ENCODE measurements around the gene HLA-DMA.

The HLA-DMA gene

DNA sequence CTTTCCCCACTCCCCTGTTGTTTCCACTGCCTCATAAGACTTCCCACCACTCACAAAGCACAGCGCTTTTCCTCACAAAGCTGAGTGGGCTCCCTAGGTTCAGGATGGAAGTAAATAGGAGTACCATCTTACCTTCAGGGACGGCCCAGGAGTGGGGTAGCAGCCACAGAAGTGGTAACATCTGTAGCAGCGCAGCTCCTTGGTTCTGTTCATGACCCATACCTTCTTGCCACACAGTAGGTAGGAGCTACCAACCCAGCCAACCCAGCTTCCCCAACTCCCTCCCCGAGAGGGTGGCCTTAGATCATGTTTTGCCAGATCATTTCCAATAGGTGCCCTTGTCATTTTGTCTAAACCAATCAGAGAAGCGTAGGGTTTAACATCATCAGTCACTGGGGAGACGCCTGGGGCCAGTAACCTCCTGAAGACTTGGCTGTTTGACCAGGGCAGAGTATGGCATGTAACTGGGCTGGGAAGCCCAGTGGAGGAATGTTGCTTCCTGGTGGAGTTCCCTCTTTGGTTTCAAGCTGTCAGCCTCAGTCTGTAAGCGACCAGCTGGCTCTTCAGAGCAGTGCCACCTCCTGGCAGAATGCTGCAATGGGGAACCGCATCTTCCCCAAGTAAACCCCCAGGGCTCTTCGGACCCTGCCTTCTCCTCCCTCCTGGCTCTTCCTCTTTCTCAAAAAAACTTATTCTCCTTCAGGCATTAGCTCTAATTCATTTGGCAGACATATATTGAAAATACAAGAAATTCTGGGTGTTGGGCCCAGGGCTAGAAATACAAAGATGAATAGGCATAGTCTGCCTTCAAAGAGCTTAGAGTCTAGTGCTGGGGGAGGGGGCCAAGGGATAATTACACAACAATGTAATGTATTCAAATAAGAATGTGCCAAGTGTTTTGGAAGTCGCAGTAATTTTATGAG is at the start of gene HLA-DMA:
Gene HLA-DMA, minus strand, starts transcription at position 281 of the 923 bp plus-strand sequence. Its CDS starts 61 bp downstream, at position 220.
- no peak within 1 kb of the TSS for H3K27ac ChIP-seq
- TF ChIP-seq, protein P1, sequence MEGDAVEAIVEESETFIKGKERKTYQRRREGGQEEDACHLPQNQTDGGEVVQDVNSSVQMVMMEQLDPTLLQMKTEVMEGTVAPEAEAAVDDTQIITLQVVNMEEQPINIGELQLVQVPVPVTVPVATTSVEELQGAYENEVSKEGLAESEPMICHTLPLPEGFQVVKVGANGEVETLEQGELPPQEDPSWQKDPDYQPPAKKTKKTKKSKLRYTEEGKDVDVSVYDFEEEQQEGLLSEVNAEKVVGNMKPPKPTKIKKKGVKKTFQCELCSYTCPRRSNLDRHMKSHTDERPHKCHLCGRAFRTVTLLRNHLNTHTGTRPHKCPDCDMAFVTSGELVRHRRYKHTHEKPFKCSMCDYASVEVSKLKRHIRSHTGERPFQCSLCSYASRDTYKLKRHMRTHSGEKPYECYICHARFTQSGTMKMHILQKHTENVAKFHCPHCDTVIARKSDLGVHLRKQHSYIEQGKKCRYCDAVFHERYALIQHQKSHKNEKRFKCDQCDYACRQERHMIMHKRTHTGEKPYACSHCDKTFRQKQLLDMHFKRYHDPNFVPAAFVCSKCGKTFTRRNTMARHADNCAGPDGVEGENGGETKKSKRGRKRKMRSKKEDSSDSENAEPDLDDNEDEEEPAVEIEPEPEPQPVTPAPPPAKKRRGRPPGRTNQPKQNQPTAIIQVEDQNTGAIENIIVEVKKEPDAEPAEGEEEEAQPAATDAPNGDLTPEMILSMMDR (conservative IDR thresholded peaks at IDR 0.05) = peak; percentile 65

DNA sequence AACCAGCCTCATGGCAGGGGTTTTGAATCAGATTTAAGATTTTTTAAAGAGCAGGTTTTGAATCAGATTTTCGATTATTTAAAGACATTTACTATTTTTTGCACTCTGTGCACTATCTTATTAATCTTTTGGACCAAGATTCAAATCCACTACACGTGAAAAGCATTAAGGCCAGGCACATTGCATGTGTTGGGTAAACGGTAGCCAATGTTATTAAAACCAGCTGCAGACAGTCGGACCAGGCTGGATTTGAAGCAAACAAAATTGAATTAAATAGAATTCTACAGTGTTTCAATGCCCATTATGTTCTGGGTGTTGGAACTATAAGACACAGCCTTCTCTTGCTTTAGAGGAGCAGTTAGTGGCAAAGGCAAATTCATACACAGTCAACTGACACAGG is 48.8 kb upstream of the HLA-DMA start:
- no peak overlapping the region for H3K27ac ChIP-seq
- TF ChIP-seq, protein P1 (conservative IDR thresholded peaks at IDR 0.05) = no peak

DNA sequence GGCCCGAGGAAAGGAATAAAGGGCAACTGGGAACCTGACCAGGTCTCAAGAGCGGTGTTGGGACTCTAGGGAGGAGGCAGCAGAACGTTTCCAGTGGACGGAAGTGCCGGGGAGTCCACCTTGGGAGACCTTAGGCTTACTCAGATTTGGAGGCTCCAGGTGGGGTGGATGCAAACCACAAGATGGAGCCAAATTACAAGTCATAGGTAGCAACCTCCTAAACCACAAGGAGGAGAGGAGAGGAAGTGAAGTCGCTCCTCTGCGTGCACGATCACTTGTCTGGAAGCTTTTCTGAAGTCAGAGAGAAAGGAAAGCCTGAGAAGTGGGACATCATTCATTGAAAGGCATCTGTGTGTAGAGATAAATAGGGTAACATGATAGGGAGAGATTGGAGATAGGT is 47.2 kb upstream of the HLA-DMA start:
- TF ChIP-seq, protein P1 (conservative IDR thresholded peaks at IDR 0.05) = peak; percentile 50

DNA sequence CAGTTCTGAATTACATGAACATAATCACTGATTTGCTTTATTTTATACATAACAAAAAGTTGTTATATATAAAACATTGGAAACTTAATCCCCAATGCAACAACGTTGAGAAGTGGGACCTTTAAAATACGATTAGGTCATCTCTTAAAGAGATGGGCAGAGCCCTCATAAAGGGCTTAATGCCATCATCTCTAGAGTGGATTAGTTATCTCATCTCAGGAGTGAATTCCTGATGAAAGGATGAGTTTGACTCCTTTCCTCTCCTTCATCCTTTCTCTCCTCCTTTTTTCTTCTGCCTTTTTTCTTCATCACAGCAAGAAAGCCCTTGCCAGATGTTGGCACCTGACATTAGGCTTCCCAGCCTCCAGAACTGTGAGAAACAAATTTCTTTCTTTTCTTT is 42.6 kb upstream of the HLA-DMA start:
- no peak overlapping the region for H3K27ac ChIP-seq
- TF ChIP-seq, protein P1 (conservative IDR thresholded peaks at IDR 0.05) = no peak

More for the DNA sequence above, 47.2 kb upstream of the HLA-DMA start:
- H3K27ac ChIP-seq = no peak overlapping the region

DNA sequence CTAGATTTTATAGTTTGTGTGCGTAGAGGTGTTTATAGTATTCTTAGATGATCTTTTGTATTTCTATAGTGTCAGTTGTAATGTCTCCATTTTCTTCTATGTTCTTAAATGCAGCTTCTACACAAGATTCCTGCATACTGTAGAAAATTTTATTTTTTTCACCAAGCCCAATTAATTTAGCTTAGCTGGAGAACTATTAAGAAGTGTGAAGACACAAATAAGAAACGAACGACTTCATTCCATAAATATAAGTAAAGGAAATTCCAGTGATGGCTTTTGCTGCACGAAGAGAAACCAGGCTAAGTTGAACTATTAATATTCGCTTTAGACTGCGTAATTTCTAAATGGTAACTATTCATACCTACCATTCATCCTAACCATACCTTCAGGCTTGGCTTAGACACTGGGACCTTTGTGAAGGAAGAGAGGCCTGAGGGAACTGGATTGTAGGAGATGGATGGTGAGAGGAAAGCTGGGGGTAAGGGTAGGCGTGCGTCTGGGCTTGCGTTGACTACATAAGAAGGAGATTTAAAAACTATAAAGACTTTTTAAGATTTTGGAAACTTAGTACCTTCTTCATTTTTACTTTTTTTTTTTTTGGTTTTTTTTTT is 40.6 kb upstream of the HLA-DMA start:
- no peak overlapping the region for H3K27ac ChIP-seq
- TF ChIP-seq, protein P1 (conservative IDR thresholded peaks at IDR 0.05) = no peak

DNA sequence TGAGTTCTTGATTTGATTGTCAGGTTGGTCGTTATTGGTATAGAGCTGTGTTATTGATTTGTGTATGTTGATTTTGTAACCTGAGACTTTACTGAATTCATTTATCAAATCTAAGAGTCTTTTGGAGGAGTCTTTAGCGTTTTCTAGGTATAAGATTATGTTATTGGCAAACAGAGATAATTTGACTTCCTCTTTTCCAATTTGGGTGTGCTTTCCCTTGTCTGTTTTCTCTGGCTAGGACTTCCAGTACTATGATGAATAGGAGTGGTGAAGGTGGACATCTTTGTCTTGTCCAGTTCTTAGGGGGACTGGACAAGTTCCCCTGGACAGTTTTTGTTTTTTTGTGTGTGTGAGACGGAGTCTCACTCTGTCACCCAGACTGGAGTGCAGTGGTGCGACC is 39.1 kb upstream of the HLA-DMA start:
- TF ChIP-seq, protein P1 (conservative IDR thresholded peaks at IDR 0.05) = no peak

DNA sequence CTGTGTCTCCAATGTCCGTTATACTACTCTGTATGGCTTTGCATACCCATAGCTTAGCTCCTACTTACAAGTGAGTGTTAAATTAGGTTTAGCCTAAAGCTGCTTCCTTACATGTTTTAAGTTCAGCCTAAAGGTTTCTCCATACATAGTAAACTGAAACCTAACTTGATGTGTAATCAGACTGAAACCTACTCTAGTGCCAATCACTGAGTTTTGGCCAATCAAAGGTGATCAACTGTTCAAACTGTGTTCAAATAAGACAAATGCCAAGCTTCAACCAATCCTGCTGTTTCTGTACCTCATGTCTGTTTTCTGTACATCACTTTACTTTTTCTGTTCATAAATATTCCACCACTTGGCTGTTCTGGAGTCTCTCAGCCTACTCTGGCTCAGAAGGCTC is 36.5 kb upstream of the HLA-DMA start:
- no peak overlapping the region for H3K27ac ChIP-seq
- TF ChIP-seq, protein P1 (conservative IDR thresholded peaks at IDR 0.05) = no peak

More for the DNA sequence above, 39.1 kb upstream of the HLA-DMA start:
- no peak overlapping the region for H3K27ac ChIP-seq

Measured in VCaP (cell line).